Measurements from ENCODE around the gene RTN4RL2. TPM values are rescaled to one million over a fixed set of nuclear protein-coding genes. Genes with fewer than 3 reads are reported as not detected.

Gene RTN4RL2
- total RNA-seq, 1 donor = 0.36 TPM

DNA sequence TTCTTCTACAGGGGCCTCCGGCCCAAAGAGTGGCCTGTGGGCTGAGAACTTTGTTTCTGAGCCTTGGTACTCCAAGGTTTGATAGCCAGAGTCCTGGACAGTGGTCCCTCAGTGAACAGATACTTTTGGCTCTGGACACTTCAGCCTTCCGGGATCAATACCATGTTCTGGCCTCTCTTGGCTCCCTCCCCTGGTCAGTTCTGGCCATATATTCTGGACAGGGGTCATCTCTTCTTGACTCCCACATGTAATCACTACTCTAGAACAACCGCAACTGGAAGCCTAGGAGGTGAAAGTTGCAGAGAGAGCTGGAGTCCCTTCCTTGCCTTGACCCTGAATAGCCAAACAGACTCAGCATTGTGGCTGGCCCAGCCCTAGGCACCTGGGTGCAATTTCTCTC, 2.3 kb downstream of the RTN4RL2 start:
- no peak overlapping the region for H3K4me3 ChIP-seq (ENCODE audit: insufficient read depth, low read length)
- H3K4me2 ChIP-seq (ENCODE audit: insufficient read depth, low read length) = no peak overlapping the region
- H3K9me3 ChIP-seq (ENCODE audit: low read depth, low read length) = no peaks in the 10 kb centered on the region
- H2AFZ ChIP-seq (ENCODE audit: low read length) = no peak overlapping the region
- H3K36me3 ChIP-seq (ENCODE audit: insufficient read depth, low read length) = no peaks in the 10 kb centered on the region
- peak; percentile 63 for DNase-seq (ENCODE audit: insufficient read length, low spot score, missing footprints)
- peaks cover 44% of the 10 kb centered on the region for H3K27me3 ChIP-seq (ENCODE audit: insufficient read depth, low read length)
- no peaks in the 10 kb centered on the region for H4K20me1 ChIP-seq (ENCODE audit: insufficient read depth, low read length)
- TF ChIP-seq, protein P1, sequence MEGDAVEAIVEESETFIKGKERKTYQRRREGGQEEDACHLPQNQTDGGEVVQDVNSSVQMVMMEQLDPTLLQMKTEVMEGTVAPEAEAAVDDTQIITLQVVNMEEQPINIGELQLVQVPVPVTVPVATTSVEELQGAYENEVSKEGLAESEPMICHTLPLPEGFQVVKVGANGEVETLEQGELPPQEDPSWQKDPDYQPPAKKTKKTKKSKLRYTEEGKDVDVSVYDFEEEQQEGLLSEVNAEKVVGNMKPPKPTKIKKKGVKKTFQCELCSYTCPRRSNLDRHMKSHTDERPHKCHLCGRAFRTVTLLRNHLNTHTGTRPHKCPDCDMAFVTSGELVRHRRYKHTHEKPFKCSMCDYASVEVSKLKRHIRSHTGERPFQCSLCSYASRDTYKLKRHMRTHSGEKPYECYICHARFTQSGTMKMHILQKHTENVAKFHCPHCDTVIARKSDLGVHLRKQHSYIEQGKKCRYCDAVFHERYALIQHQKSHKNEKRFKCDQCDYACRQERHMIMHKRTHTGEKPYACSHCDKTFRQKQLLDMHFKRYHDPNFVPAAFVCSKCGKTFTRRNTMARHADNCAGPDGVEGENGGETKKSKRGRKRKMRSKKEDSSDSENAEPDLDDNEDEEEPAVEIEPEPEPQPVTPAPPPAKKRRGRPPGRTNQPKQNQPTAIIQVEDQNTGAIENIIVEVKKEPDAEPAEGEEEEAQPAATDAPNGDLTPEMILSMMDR (IDR thresholded peaks at IDR 0.05; ENCODE audit: extremely low read depth, low read depth, low read length) = no peak
- no peaks in the 10 kb centered on the region for H3K79me2 ChIP-seq (ENCODE audit: insufficient read depth, low read length)
- peaks cover 6% of the 10 kb centered on the region for H3K4me1 ChIP-seq (ENCODE audit: insufficient read depth, low read length)
- no peak overlapping the region for H3K27ac ChIP-seq (ENCODE audit: low read depth, low read length)

DNA sequence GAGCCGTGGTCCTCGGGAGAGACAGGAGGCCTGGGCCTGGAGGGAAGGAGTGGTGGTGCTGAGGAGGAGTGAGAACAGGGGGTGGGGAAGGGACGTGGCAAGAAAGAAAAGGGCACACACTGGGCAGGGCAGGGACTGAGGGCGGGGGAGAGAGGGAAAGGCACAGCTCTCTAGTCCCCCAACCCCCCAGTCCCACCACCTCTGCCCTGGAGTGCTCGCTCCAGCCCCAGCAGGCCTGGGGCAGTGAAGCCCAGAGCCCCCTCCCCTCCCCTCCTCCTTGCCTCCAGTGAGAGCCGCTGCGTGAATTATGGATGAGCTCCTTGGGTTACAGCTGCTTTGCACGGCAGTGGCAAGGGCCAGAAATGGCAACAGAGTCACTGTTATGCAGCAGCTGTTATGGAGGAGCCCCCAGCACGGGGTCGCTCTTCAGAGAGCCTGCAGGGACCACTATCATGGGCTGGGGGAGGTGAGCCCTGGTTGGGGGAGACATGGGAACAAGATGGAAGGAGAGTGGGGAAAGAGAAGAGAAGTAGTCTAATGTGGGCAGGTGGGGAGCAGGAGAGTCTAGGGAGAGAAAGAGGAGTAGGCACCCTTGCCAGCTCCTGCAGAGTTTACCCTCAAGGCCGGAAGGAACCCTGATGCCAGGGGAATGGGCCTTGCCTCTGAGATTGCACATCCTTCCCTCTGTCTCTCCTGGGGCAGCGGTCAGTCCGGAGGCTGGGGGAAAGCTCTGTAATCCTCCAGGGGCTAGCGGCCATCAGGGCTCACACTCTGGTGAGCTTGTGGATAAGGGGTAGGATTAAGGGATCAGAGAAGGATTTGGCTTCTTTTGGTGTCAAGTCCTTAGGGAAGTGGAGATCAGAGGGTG, 3.6 kb downstream of the RTN4RL2 start:
- peaks cover 1% of the 10 kb centered on the region for H3K4me1 ChIP-seq (ENCODE audit: insufficient read depth, low read length)
- no peaks in the 10 kb centered on the region for H4K20me1 ChIP-seq (ENCODE audit: insufficient read depth, low read length)
- H3K79me2 ChIP-seq (ENCODE audit: insufficient read depth, low read length) = no peaks in the 10 kb centered on the region
- H3K9me3 ChIP-seq (ENCODE audit: low read depth, low read length) = no peaks in the 10 kb centered on the region
- no peak overlapping the region for H2AFZ ChIP-seq (ENCODE audit: low read length)
- H3K36me3 ChIP-seq (ENCODE audit: insufficient read depth, low read length) = no peaks in the 10 kb centered on the region
- peaks cover 34% of the 10 kb centered on the region for H3K27me3 ChIP-seq (ENCODE audit: insufficient read depth, low read length)
- no peak overlapping the region for H3K4me2 ChIP-seq (ENCODE audit: insufficient read depth, low read length)
- H3K27ac ChIP-seq (ENCODE audit: low read depth, low read length) = no peak overlapping the region
- TF ChIP-seq, protein P1 (IDR thresholded peaks at IDR 0.05; ENCODE audit: extremely low read depth, low read depth, low read length) = no peak
- no peak overlapping the region for H3K4me3 ChIP-seq (ENCODE audit: insufficient read depth, low read length)
- DNase-seq (ENCODE audit: insufficient read length, low spot score, missing footprints) = peak; percentile 89

DNA sequence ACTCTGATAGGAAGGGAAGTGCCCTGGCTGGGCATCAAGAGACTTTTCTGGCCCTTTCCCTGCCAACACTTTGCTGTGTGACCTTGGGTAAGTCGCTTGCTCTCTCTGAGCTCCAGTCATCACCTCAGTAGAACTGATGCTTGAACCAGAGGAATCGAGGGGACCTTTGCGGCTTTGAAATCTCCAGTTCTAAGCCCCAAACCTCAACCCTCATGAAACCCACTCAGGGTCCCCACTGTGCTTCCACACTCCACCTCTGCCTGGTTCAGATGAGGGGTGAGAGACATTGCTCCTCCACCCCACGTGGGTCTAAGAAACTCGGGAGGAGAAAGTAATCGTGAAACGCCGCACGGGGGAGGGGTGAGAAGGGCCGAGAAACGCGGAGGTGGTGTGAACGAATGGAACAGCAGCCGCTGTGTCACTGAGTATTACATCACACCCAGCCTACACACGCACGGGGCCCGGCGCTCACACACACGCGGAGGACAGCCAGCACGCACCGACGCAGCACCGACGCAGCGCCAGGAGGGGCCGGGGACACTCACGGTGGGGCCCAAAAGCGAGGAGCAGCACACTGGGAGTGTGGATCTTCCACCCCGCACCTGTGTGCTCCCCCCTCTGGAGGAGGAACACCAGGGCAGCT, 4.3 kb downstream of the RTN4RL2 start:
- TF ChIP-seq, protein P1 (IDR thresholded peaks at IDR 0.05; ENCODE audit: extremely low read depth, low read depth, low read length) = no peak
- H3K79me2 ChIP-seq (ENCODE audit: insufficient read depth, low read length) = no peaks in the 10 kb centered on the region
- H3K9me3 ChIP-seq (ENCODE audit: low read depth, low read length) = no peaks in the 10 kb centered on the region
- DNase-seq (ENCODE audit: insufficient read length, low spot score, missing footprints) = peak; percentile 86
- H3K4me1 ChIP-seq (ENCODE audit: insufficient read depth, low read length) = no peaks in the 10 kb centered on the region
- no peak overlapping the region for H3K4me3 ChIP-seq (ENCODE audit: insufficient read depth, low read length)
- peaks cover 26% of the 10 kb centered on the region for H3K27me3 ChIP-seq (ENCODE audit: insufficient read depth, low read length)
- H3K36me3 ChIP-seq (ENCODE audit: insufficient read depth, low read length) = no peaks in the 10 kb centered on the region
- no peak overlapping the region for H2AFZ ChIP-seq (ENCODE audit: low read length)
- H3K4me2 ChIP-seq (ENCODE audit: insufficient read depth, low read length) = no peak overlapping the region
- no peaks in the 10 kb centered on the region for H4K20me1 ChIP-seq (ENCODE audit: insufficient read depth, low read length)
- H3K27ac ChIP-seq (ENCODE audit: low read depth, low read length) = no peak overlapping the region

DNA sequence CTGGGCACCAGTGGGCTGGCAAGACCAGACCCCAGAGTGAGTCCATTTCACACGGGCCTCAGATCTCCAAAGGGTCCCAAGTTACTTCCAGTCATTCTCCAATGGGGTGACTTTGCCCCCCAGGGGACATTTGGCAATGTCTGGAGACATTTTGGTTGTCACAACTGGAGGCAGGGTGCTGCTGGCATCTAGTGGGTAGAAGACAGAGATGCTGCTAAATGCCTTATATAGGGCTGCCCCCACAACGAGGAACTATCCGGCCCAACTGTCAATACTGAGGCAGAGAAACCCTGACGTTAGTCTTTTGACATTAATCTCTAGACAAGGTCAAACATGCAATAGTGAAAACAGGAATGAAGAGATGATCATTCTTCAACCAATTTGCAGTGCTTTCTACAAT, 6.4 kb downstream of the RTN4RL2 start:
- peak; percentile 61 for DNase-seq (ENCODE audit: insufficient read length, low spot score, missing footprints)
- Histone ChIP-seq H3K4me3 (ENCODE audit: insufficient read depth, low read length) (no peak overlapping the region), H3K4me1 (ENCODE audit: insufficient read depth, low read length) (no peaks in the 10 kb centered on the region)

More for the DNA sequence above, 6.4 kb downstream of the RTN4RL2 start:
- no peak overlapping the region for H3K27ac ChIP-seq (ENCODE audit: low read depth, low read length)
- H4K20me1 ChIP-seq (ENCODE audit: insufficient read depth, low read length) = no peaks in the 10 kb centered on the region
- peaks cover 13% of the 10 kb centered on the region for H3K27me3 ChIP-seq (ENCODE audit: insufficient read depth, low read length)
- no peak overlapping the region for H3K4me2 ChIP-seq (ENCODE audit: insufficient read depth, low read length)
- H3K9me3 ChIP-seq (ENCODE audit: low read depth, low read length) = no peaks in the 10 kb centered on the region
- TF ChIP-seq, protein P1 (IDR thresholded peaks at IDR 0.05; ENCODE audit: extremely low read depth, low read depth, low read length) = no peak
- no peaks in the 10 kb centered on the region for H3K79me2 ChIP-seq (ENCODE audit: insufficient read depth, low read length)
- no peaks in the 10 kb centered on the region for H3K36me3 ChIP-seq (ENCODE audit: insufficient read depth, low read length)
- H2AFZ ChIP-seq (ENCODE audit: low read length) = no peak overlapping the region
